GM12878 (cell line): Measurements from ENCODE around the gene CCDC177. TPM values are rescaled to one million over a fixed set of nuclear protein-coding genes. Genes with fewer than 3 reads are reported as not detected.

Experiments used
- BCL11A ChIP-seq: IDR thresholded peaks from 2 replicates; pipeline ENCODE4 v1.6.1; 2011; ENCODE audit warnings: low read depth, low read length
- BRCA1 ChIP-seq: IDR thresholded peaks from 2 replicates; pipeline ENCODE4 v1.6.1; 2011; ENCODE audit warnings: low read depth, low read length, improper control_type of control experiment
- EP300 ChIP-seq, 2 experiments: fragments of 150-350 bp in 1 of 2; IDR thresholded peaks; 2 replicates each; pipeline ENCODE4 v1.6.1; 2011 to 2012; ENCODE audit warnings: low read depth in 2 of 2, low read length in 2 of 2, borderline replicate concordance in 1 of 2, improper control_type of control experiment in 1 of 2, inconsistent platforms in 1 of 2; ENCODE audit not compliant: control insufficient read depth in 1 of 2
- PAX8 ChIP-seq: fragments of 450-650 bp; IDR thresholded peaks from 2 replicates; pipeline ENCODE4 v1.6.1; 2017; ENCODE audit warnings: mild to moderate bottlenecking, moderate library complexity
- PML ChIP-seq: IDR thresholded peaks from 2 replicates; pipeline ENCODE4 v1.6.1; 2012; ENCODE audit warnings: low read length, inconsistent platforms
- RAD21 ChIP-seq: IDR thresholded peaks from 2 replicates; pipeline ENCODE4 v1.6.1; 2011; ENCODE audit warnings: mild to moderate bottlenecking, low read depth, low read length, moderate library complexity; ENCODE audit not compliant: insufficient read depth
- SIX5 ChIP-seq: IDR thresholded peaks from 2 replicates; pipeline ENCODE4 v1.6.1; 2011; ENCODE audit warnings: mild to moderate bottlenecking, low read depth, low read length, moderate library complexity; ENCODE audit not compliant: severe bottlenecking
- polyA plus RNA-seq, 11 experiments: library from polyadenylated mRNA; depleted of rRNA in 4 of 11; unstranded in 6 of 11; stranded (reverse) in 5 of 11; fragments of >200 nt; fragmentation: Nextera tagmentation in 4 of 11; fragmentation: Illumina TruSeq in 1 of 11; extraction: Ambion mirVana in 4 of 11; extraction: Trizol in 1 of 11; gene quantifications; 1 replicate in 1 of 11; 2 replicates in 10 of 11; pipeline versions ENCODE4 v1.2.1 to v1.2.3, GENCODE V29; 2011 to 2016; ENCODE audit warnings: inconsistent platforms in 2 of 11, missing spikeins in 2 of 11, low read depth in 1 of 11
- total RNA-seq, 4 experiments: library from RNA; depleted of rRNA in 3 of 4; stranded (reverse); fragments of >200 nt in 3 of 4; fragmentation: Illumina TruSeq in 1 of 4; extraction: Trizol in 1 of 4; gene quantifications; 2 replicates each; pipeline versions ENCODE4 v1.2.1 to v1.2.3, GENCODE V29; 2013 to 2021
- TF ChIP-seq, protein P1 (sequence below): IDR thresholded peaks from 2 replicates; pipeline ENCODE4 v1.6.1; 2011; ENCODE audit warnings: borderline replicate concordance, low read depth, mild to moderate bottlenecking, moderate library complexity, mixed read lengths, low read length; ENCODE audit not compliant: insufficient read depth; ENCODE audit errors: extremely low read length
- TF ChIP-seq, protein P2 (sequence below): fragments of 450-650 bp; IDR thresholded peaks from 2 replicates; pipeline ENCODE4 v1.6.1; 2017; ENCODE audit warnings: mild to moderate bottlenecking, moderate library complexity
- TF ChIP-seq, protein P3 (sequence below): fragments of 150-350 bp; IDR thresholded peaks from 2 replicates; pipeline ENCODE4 v1.6.1; 2016; ENCODE audit warnings: low read depth, low read length
- TF ChIP-seq, protein P4 (sequence below): fragments of 450-650 bp; IDR thresholded peaks from 2 replicates; pipeline ENCODE4 v1.6.1; 2017; ENCODE audit warnings: antibody characterized with exemption, mild to moderate bottlenecking, moderate library complexity
- TF ChIP-seq, protein P5 (sequence below): IDR thresholded peaks from 2 replicates; pipeline ENCODE4 v1.6.1; 2012; ENCODE audit warnings: low read depth, low read length, improper control_type of control experiment
- TF ChIP-seq, protein P6 (sequence below): fragments of 450-650 bp; IDR thresholded peaks from 2 replicates; pipeline ENCODE4 v1.6.1; 2016; ENCODE audit warnings: mild to moderate bottlenecking

Gene CCDC177
- total and polyA plus RNA-seq, 10 of the 15 experiments (the other 5 are each of a cell fraction or from before 2014, with no cell fraction given) = not detected

DNA sequence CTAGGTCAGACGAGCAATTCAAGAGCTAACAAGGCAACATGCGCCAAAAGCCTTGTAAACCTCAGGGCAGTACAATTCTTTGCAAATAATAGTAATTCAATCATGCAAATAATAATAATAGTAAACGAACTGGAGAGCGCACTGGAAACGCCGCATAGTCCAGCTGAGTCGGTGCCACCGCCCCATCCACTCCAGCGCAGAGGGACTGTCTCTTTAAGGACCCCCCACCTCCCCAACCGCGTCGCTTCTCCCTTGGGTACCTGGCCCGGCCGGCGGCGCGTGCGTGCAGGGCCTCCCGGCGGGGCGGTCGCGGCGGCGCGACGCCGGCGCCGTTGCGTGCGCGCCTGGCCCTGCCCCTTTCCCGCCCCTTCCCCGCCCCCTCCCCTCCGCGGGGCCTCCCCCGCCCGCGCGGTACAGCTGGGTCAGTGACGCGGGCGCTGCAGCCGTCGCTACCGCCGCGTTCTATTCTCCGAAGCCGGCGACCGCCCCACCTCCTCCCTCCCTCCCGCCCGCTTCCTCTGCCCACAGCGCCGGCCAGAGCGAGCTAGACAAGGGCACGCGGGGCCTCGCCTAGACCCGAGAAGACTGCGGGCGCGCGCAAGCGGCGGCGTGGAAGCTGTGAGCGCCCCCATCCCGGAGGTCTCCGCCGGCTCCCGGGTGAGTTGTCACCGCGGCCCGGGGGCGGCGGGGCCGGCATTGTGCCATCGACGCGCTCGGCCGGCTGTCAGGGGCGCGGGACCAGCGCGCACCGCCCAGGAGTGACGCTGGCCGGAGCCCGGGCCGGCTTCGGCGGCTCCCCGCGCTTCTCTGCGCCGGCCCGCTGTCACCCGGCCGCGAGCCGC lies 36.7 kb upstream of the CCDC177 start, which contains the start of gene SUSD6 (continued):
- TF ChIP-seq, protein P1, sequence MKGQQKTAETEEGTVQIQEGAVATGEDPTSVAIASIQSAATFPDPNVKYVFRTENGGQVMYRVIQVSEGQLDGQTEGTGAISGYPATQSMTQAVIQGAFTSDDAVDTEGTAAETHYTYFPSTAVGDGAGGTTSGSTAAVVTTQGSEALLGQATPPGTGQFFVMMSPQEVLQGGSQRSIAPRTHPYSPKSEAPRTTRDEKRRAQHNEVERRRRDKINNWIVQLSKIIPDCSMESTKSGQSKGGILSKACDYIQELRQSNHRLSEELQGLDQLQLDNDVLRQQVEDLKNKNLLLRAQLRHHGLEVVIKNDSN = no peak
- TF ChIP-seq, protein P2, sequence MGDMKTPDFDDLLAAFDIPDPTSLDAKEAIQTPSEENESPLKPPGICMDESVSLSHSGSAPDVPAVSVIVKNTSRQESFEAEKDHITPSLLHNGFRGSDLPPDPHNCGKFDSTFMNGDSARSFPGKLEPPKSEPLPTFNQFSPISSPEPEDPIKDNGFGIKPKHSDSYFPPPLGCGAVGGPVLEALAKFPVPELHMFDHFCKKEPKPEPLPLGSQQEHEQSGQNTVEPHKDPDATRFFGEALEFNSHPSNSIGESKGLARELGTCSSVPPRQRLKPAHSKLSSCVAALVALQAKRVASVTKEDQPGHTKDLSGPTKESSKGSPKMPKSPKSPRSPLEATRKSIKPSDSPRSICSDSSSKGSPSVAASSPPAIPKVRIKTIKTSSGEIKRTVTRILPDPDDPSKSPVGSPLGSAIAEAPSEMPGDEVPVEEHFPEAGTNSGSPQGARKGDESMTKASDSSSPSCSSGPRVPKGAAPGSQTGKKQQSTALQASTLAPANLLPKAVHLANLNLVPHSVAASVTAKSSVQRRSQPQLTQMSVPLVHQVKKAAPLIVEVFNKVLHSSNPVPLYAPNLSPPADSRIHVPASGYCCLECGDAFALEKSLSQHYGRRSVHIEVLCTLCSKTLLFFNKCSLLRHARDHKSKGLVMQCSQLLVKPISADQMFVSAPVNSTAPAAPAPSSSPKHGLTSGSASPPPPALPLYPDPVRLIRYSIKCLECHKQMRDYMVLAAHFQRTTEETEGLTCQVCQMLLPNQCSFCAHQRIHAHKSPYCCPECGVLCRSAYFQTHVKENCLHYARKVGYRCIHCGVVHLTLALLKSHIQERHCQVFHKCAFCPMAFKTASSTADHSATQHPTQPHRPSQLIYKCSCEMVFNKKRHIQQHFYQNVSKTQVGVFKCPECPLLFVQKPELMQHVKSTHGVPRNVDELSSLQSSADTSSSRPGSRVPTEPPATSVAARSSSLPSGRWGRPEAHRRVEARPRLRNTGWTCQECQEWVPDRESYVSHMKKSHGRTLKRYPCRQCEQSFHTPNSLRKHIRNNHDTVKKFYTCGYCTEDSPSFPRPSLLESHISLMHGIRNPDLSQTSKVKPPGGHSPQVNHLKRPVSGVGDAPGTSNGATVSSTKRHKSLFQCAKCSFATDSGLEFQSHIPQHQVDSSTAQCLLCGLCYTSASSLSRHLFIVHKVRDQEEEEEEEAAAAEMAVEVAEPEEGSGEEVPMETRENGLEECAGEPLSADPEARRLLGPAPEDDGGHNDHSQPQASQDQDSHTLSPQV = no peak
- TF ChIP-seq BCL11A (no peak), EP300 (IDR thresholded peaks at IDR 0.05; ENCODE audit: borderline replicate concordance in 1 of 2, control insufficient read depth in 1 of 2, low read depth in 2 of 2, low read length in 2 of 2) (no peak), BRCA1 (no peak), SIX5 (no peak), PML (no peak), PAX8 (no peak), RAD21 (no peak)
- TF ChIP-seq, protein P3, sequence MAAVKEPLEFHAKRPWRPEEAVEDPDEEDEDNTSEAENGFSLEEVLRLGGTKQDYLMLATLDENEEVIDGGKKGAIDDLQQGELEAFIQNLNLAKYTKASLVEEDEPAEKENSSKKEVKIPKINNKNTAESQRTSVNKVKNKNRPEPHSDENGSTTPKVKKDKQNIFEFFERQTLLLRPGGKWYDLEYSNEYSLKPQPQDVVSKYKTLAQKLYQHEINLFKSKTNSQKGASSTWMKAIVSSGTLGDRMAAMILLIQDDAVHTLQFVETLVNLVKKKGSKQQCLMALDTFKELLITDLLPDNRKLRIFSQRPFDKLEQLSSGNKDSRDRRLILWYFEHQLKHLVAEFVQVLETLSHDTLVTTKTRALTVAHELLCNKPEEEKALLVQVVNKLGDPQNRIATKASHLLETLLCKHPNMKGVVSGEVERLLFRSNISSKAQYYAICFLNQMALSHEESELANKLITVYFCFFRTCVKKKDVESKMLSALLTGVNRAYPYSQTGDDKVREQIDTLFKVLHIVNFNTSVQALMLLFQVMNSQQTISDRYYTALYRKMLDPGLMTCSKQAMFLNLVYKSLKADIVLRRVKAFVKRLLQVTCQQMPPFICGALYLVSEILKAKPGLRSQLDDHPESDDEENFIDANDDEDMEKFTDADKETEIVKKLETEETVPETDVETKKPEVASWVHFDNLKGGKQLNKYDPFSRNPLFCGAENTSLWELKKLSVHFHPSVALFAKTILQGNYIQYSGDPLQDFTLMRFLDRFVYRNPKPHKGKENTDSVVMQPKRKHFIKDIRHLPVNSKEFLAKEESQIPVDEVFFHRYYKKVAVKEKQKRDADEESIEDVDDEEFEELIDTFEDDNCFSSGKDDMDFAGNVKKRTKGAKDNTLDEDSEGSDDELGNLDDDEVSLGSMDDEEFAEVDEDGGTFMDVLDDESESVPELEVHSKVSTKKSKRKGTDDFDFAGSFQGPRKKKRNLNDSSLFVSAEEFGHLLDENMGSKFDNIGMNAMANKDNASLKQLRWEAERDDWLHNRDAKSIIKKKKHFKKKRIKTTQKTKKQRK = no peak
- TF ChIP-seq, protein P4, sequence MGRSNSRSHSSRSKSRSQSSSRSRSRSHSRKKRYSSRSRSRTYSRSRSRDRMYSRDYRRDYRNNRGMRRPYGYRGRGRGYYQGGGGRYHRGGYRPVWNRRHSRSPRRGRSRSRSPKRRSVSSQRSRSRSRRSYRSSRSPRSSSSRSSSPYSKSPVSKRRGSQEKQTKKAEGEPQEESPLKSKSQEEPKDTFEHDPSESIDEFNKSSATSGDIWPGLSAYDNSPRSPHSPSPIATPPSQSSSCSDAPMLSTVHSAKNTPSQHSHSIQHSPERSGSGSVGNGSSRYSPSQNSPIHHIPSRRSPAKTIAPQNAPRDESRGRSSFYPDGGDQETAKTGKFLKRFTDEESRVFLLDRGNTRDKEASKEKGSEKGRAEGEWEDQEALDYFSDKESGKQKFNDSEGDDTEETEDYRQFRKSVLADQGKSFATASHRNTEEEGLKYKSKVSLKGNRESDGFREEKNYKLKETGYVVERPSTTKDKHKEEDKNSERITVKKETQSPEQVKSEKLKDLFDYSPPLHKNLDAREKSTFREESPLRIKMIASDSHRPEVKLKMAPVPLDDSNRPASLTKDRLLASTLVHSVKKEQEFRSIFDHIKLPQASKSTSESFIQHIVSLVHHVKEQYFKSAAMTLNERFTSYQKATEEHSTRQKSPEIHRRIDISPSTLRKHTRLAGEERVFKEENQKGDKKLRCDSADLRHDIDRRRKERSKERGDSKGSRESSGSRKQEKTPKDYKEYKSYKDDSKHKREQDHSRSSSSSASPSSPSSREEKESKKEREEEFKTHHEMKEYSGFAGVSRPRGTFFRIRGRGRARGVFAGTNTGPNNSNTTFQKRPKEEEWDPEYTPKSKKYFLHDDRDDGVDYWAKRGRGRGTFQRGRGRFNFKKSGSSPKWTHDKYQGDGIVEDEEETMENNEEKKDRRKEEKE = no peak
- TF ChIP-seq, protein P5, sequence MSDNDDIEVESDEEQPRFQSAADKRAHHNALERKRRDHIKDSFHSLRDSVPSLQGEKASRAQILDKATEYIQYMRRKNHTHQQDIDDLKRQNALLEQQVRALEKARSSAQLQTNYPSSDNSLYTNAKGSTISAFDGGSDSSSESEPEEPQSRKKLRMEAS = no peak
- TF ChIP-seq, protein P6, sequence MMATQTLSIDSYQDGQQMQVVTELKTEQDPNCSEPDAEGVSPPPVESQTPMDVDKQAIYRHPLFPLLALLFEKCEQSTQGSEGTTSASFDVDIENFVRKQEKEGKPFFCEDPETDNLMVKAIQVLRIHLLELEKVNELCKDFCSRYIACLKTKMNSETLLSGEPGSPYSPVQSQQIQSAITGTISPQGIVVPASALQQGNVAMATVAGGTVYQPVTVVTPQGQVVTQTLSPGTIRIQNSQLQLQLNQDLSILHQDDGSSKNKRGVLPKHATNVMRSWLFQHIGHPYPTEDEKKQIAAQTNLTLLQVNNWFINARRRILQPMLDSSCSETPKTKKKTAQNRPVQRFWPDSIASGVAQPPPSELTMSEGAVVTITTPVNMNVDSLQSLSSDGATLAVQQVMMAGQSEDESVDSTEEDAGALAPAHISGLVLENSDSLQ = no peak
